ENCODE data around the gene APOBR.

GRCh38 chr16:28528463-28528867 lies 34.0 kb downstream of the APOBR start:
- TF ChIP-seq CTCF (IDR thresholded peaks at IDR 0.05; ENCODE audit: low read length) (no peak), EZH2 (optimal IDR thresholded peaks at IDR 0.05; ENCODE audit: low read depth, low read length) (no peak), EZH2phosphoT487 (IDR thresholded peaks at IDR 0.05; ENCODE audit: low read length) (no peak)
